ENCODE results near the gene NRSN2. TPM values are rescaled to one million over a fixed set of nuclear protein-coding genes. Genes with fewer than 3 reads are reported as not detected.

The NRSN2 gene
- total RNA-seq, 1 donor from 2014 or later, result 47.3 TPM

DNA sequence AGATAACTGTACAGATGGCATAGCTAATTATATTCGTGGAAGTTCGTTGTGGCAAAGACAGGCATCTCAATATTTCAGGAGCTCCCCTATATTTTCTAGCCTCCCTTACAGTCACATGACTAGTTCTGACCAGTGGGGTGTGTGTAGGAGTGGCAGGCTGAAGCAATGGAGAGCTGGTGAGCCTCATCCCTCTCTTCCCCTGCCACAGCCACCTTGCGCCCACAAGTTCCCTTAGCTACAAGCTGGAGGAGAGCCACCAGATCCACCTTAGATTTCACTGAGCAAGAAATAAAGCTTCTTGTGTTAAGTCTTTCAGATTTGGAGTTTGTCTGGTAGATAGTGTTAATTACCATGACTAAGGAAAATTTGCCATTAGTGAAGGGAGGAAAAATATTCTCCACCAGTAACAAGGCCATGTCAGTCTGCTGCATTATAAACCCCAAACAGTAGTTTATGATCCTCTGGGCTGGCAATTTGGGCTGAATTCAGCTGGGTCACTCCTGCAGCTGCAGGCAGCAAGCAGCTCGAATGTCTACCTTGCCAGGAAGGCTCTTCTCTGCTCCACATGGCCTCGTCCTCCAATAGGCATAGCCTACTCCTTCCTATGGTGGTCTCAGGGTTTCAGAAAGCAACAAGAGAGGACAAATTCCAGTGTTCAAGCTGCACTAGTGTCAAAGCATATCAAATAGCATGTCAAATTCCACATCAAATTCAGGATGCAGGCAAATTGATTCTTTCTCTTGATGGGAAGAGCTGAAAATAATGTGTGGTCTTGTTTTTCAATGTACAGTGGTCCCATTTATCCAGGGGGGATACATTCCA lies 53.8 kb downstream of the NRSN2 start:
- Mint-ChIP-seq H3K27ac (ENCODE audit: unreplicated experiment) (peak overlapping the region; percentile 43), H3K36me3 (ENCODE audit: unreplicated experiment) (peaks cover 13% of the 10 kb centered on the region), H3K27me3 (ENCODE audit: unreplicated experiment) (no peaks in the 10 kb centered on the region), H3K4me3 (ENCODE audit: unreplicated experiment) (no peak overlapping the region), H3K9me3 (ENCODE audit: unreplicated experiment) (no peaks in the 10 kb centered on the region), H3K4me1 (ENCODE audit: unreplicated experiment) (peaks cover 4% of the 10 kb centered on the region)
- TF ChIP-seq, protein P1, sequence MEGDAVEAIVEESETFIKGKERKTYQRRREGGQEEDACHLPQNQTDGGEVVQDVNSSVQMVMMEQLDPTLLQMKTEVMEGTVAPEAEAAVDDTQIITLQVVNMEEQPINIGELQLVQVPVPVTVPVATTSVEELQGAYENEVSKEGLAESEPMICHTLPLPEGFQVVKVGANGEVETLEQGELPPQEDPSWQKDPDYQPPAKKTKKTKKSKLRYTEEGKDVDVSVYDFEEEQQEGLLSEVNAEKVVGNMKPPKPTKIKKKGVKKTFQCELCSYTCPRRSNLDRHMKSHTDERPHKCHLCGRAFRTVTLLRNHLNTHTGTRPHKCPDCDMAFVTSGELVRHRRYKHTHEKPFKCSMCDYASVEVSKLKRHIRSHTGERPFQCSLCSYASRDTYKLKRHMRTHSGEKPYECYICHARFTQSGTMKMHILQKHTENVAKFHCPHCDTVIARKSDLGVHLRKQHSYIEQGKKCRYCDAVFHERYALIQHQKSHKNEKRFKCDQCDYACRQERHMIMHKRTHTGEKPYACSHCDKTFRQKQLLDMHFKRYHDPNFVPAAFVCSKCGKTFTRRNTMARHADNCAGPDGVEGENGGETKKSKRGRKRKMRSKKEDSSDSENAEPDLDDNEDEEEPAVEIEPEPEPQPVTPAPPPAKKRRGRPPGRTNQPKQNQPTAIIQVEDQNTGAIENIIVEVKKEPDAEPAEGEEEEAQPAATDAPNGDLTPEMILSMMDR (IDR thresholded peaks at IDR 0.05), result no peak
- DNase-seq (ENCODE audit: extremely low spot score, unreplicated experiment), result no peak

DNA sequence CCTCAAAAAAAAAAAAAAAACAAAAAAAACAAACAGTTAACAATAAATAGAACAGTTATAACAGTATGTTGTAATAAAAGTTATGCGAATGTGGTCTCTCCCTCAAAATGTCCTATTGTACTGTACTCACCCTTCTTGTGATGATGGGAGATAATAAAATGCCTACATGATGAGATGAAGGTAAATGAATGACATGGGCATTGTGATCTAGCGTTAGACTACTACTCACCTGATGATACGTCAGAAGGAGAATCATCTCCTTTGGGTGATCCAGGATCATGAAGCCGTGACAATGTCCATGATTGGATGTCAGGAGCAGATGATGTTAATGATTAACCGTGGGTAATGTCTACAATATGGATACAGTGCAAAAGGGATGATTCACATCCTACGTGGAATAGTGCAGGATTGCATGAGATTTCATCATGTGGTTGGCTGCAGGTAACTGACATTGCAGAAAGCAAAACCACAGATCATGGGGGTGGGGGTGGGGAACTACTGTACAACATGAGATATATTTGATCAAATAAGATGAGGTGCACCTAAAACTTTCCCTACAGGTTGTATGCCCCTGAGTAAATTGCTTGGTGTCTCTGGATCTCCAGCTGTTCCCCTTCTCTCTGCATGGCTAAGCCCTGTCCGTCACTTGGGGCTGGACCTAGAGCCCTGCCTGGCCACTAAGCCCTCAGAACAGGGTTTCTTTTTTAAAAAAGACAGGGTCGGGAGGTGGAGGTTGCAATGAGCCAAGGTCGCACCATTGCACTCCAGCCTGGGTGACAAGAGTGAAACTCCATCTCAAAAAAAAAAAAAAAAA lies 55.0 kb downstream of the NRSN2 start:
- DNase-seq (ENCODE audit: extremely low spot score, unreplicated experiment), result no peak
- no peaks in the 10 kb centered on the region for H3K9me3 Mint-ChIP-seq (ENCODE audit: unreplicated experiment)
- peak overlapping the region; percentile 52 for H3K27ac Mint-ChIP-seq (ENCODE audit: unreplicated experiment)
- H3K36me3 Mint-ChIP-seq (ENCODE audit: unreplicated experiment), result peaks cover 10% of the 10 kb centered on the region
- no peak overlapping the region for H3K4me3 Mint-ChIP-seq (ENCODE audit: unreplicated experiment)
- no peaks in the 10 kb centered on the region for H3K27me3 Mint-ChIP-seq (ENCODE audit: unreplicated experiment)
- TF ChIP-seq, protein P1 (IDR thresholded peaks at IDR 0.05), result no peak
- H3K4me1 Mint-ChIP-seq (ENCODE audit: unreplicated experiment), result peaks cover 7% of the 10 kb centered on the region

DNA sequence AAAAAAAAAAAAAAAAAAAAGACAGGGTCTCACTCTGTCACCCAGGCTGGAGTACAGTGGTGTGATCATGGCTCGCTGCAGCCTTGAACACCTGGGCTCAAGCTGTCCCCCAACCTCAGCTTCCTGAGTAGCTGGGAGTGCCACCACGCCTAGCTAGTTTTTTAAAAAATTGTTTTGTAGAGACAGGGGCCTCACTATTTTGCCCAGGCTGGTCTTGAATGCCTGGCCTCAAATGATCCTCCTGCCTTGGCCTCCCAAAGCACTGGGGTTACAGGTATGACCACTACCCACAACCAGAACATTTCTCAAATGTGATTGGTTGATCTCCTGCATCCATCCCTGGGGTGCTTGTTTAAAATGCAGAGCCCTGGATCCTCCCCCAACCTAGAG lies 55.6 kb downstream of the NRSN2 start:
- no peak for DNase-seq (ENCODE audit: extremely low spot score, unreplicated experiment)
- no peak overlapping the region for H3K27ac Mint-ChIP-seq (ENCODE audit: unreplicated experiment)
- TF ChIP-seq, protein P1 (IDR thresholded peaks at IDR 0.05), result no peak
- no peaks in the 10 kb centered on the region for H3K27me3 Mint-ChIP-seq (ENCODE audit: unreplicated experiment)
- peaks cover 13% of the 10 kb centered on the region for H3K4me1 Mint-ChIP-seq (ENCODE audit: unreplicated experiment)
- no peak overlapping the region for H3K4me3 Mint-ChIP-seq (ENCODE audit: unreplicated experiment)
- H3K36me3 Mint-ChIP-seq (ENCODE audit: unreplicated experiment), result peaks cover 7% of the 10 kb centered on the region
- H3K9me3 Mint-ChIP-seq (ENCODE audit: unreplicated experiment), result no peaks in the 10 kb centered on the region

DNA sequence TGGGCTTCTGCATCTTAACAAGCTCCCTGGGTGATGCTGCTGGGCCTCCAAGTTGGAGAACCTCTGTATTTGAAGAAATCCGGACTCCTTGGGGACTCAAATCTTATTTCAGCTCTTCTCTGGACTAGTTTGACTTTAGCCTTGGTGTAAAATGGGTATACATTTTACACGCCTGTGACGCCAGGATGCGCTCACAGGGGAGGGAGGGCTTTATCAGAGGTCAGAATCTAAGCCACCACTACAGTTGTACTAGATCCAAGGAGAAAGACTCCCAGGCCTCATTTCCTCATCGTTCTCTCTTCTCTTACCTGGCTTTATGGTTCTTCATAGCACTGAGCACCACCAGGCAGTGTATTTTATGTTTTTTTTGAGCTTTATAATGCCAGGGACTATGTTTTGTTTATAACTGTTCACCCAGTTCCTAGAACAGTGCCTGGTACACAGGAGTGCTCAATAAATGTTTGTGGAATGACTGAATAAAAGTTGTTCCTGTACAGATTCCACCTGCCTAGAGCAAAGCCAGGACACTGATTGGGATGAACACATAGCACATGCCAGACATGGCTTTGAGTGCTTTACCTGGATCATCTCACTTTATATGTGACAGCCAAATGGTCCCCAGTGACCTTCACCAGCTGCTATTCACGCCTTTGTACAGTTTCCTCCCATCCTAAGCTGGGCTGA lies 56.1 kb downstream of the NRSN2 start:
- TF ChIP-seq, protein P1 (IDR thresholded peaks at IDR 0.05), result no peak
- H3K4me1 Mint-ChIP-seq (ENCODE audit: unreplicated experiment), result peaks cover 14% of the 10 kb centered on the region
- no peak for DNase-seq (ENCODE audit: extremely low spot score, unreplicated experiment)
- no peaks in the 10 kb centered on the region for H3K9me3 Mint-ChIP-seq (ENCODE audit: unreplicated experiment)
- H3K27ac Mint-ChIP-seq (ENCODE audit: unreplicated experiment), result no peak overlapping the region
- H3K27me3 Mint-ChIP-seq (ENCODE audit: unreplicated experiment), result no peaks in the 10 kb centered on the region
- H3K4me3 Mint-ChIP-seq (ENCODE audit: unreplicated experiment), result no peak overlapping the region
- peaks cover 1% of the 10 kb centered on the region for H3K36me3 Mint-ChIP-seq (ENCODE audit: unreplicated experiment)
